Mucosa of stomach (tissue), 1 donor: ENCODE data around the gene PNPLA5.

ENCODE experiments used
- H3K27me3 ChIP-seq: one replicate; pipeline ENCODE4 v1.7.0; 2013; ENCODE audit warnings: mild to moderate bottlenecking, low read length; ENCODE audit not compliant: control insufficient read depth, insufficient read depth
- H3K36me3 ChIP-seq: one replicate; pipeline ENCODE4 v1.7.0; 2013; ENCODE audit warnings: low read length; ENCODE audit not compliant: control insufficient read depth, insufficient read depth
- H3K4me1 ChIP-seq: one replicate; pipeline ENCODE4 v1.7.0; 2013; ENCODE audit warnings: mild to moderate bottlenecking, low read length; ENCODE audit not compliant: control insufficient read depth, insufficient read depth
- H3K4me3 ChIP-seq: one replicate; pipeline ENCODE4 v1.7.0; 2013; ENCODE audit warnings: low read length
- H3K9ac ChIP-seq: one replicate; pipeline ENCODE4 v1.7.0; 2013; ENCODE audit warnings: mild to moderate bottlenecking, low read length, moderate library complexity
- H3K9me3 ChIP-seq: one replicate; pipeline ENCODE4 v1.7.0; 2013; ENCODE audit warnings: mild to moderate bottlenecking, low read length, moderate library complexity; ENCODE audit not compliant: control insufficient read depth
- donor health status: Pancreatic carcinoma.

Gene PNPLA5

DNA sequence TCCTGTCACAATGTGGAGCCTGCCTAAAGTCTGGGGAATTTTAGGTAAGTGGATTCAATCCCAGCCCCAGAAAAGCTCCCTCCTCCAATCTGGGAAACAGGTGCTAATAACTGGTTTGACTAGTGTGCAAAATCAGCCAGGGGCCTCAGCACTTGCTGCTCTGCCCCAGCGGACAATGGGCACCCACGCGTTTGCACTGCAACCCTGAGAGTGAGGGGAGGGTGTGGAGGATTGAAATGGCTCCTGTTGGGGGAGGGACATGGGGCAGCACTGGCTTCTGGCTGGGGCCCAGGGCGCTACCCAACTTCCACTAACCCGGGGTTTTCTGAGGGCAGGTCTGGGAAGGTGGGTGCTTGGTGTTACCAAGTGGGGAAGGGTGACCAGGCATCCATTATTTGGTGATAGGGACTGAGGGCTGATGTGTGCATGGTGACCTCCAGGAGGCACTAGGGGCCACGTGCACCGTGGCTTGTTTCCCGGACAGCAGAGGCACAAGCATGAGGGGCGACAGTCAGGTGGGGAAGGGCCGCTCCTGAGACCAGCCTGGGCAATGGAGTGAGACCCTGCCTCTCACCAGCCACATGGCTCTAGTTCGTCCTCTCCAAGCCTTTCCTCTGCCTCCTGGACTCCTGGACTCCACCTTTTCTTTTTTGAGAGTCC is 4.3 kb upstream of the PNPLA5 start:
- Histone ChIP-seq H3K9ac (no peak overlapping the region), H3K27me3 (peaks cover 14% of the 10 kb centered on the region), H3K4me1 (no peaks in the 10 kb centered on the region), H3K9me3 (no peaks in the 10 kb centered on the region), H3K4me3 (no peak overlapping the region), H3K36me3 (no peaks in the 10 kb centered on the region)

DNA sequence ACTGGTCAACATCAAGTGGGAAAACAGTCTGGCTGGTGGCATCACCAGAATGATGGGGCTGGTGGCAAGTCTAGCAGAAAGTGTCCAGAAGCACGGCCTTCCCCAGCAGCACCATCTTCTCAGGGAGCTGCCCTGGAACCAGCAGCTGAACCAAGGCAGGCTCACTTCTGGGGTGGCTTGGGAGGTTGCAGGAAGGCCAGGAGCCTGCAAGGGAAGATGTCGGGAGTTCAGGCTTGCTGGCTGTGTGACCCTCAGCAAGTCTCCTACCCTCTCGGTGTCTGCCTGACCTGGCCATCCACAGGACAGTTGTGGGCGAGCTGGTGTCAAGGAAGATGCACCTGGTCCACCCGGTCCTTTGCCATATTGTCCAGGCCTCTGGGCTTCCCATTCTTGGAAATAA is 2.3 kb upstream of the PNPLA5 start:
- Histone ChIP-seq H3K36me3 (no peaks in the 10 kb centered on the region), H3K4me3 (no peak overlapping the region), H3K27me3 (peaks cover 29% of the 10 kb centered on the region), H3K9ac (no peak overlapping the region), H3K9me3 (no peaks in the 10 kb centered on the region), H3K4me1 (no peaks in the 10 kb centered on the region)

DNA sequence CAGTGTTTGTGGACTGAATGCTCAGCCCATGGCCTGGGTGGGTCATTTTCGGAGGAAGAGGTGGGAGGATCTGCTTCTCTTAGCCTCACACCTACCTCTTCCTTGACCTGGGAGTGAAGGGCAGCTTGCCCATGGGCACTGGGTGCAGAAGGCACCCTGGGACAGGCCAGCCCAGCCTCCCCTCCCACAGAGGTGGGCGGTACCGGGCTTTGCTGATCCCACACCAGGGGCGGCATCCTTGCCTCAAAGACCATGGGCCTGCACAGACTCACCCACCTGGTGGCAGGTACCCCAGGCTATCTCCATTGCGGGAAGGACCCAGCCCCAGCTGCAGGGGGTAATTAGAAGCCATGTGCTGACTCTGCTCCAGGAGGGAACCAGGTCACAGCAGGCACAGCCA is 1.5 kb upstream of the PNPLA5 start:
- Histone ChIP-seq H3K9ac (no peak overlapping the region), H3K27me3 (peaks cover 34% of the 10 kb centered on the region), H3K4me1 (no peaks in the 10 kb centered on the region), H3K4me3 (no peak overlapping the region), H3K9me3 (no peaks in the 10 kb centered on the region), H3K36me3 (no peaks in the 10 kb centered on the region)

DNA sequence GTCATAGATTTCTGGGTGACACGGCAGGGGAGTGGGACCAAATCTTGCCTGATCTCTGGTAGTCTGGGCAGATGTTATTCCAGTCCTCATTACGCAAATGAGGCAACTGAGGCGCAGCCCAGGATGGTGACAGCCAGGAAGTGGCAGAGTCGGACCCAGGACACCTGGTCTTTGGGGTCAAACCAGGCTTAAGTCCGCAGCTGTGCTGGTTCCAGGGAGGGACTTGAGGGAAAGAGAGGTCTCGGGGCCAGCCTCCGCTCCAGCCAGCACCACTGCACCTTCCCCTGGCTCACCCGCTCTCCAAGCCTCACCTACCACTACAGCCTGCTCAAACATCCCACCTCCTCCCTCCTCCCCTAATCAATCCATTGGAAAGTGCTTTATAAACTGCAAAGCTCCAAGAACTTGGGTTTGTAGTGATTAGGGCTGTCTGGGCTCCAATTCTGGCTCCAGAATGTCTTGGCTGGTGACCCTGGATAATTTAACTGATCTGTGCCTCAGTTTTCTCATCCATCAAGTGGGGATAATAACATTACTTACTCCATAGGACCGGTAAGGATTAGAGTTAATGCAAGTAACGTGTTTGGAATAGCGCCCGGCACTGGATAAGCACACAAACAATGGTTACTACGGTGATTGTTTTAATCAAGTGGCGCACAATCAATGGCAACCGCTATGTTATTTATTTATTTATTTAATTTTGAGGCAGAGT is 526 bp upstream of the PNPLA5 start:
- Histone ChIP-seq H3K9ac (no peak overlapping the region), H3K27me3 (peaks cover 34% of the 10 kb centered on the region), H3K9me3 (no peaks in the 10 kb centered on the region), H3K4me1 (no peaks in the 10 kb centered on the region), H3K4me3 (no peak overlapping the region), H3K36me3 (no peaks in the 10 kb centered on the region)

DNA sequence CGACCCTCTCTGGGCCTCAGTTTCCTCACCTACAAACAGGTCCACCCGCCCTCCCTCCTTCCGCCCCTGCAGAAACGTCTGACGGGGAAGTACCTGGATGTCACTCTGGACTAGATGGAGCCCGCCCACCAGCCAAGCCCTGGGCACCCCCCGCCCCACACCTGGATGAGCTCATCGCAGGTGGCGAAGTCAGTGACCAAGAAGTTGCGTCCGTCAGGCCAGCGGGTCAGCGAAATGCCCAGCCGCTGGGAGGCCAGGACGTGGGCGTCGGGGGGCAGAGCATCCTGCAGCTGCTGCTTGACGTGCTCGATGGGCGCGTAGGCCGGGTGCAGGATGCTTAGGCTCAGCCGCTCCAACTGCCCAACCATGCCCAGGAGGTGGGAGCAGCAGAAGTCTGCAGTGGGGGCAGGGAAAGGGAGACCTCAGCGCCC is 897 bp downstream of the PNPLA5 start:
- Histone ChIP-seq H3K36me3 (no peaks in the 10 kb centered on the region), H3K4me1 (no peaks in the 10 kb centered on the region), H3K9ac (no peak overlapping the region), H3K9me3 (no peaks in the 10 kb centered on the region), H3K4me3 (no peak overlapping the region), H3K27me3 (peaks cover 34% of the 10 kb centered on the region)

DNA sequence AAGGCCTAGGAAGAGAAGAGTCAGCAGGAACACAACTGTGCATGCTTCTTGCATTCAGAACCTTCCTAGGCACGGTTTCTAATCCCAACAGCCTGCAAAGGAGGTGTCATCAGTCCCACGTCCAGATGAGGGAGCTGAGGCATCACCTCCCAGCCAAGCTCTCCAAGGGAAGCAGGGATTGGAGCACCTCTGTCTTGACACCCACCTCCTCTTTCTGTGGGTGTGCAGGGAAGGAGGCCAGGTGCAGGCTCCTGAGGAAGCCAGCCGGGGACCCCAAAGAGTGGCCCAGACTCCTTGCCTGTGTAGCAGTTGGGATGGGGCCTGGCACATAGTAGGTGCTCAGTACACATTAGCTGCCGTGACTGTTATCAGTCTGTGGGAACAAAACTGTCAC is 2.0 kb downstream of the PNPLA5 start:
- Histone ChIP-seq H3K9ac (no peak overlapping the region), H3K27me3 (peaks cover 35% of the 10 kb centered on the region), H3K4me3 (no peak overlapping the region), H3K4me1 (no peaks in the 10 kb centered on the region), H3K9me3 (no peaks in the 10 kb centered on the region), H3K36me3 (no peaks in the 10 kb centered on the region)

DNA sequence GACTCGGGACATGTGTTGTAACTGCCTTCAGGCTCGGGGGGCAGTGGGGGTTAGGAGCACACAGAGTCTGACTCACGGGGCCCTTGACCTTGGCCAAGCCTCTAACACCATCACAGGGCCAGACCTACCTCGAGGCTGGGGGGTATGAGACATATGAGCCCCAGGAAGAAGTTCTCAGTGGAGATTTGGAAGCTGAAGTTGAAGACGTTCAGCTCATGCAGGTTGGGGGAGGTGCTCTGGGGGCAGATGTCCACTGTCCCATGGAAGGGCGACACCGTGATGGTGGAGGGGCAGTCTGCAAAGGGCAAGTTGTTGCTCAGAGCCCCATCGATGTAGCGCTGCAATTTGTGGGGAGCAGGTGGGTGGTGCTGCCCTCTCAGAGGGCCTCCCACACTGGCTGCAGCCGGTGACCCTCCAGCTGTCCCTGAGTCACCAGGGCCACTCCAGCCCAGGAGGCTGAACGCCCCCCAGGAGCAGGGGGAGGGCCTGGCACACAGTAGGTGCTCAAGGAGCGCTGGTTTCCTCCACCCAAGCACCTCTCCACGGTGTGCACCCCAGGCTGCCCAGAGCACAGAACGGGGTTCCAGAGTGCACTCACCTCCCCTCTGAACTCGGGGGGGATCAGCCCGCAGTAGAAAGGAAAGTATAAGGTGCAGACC is 2.5 kb downstream of the PNPLA5 start:
- H3K36me3 ChIP-seq, result no peaks in the 10 kb centered on the region
- H3K4me1 ChIP-seq, result no peaks in the 10 kb centered on the region
- H3K9ac ChIP-seq, result no peak overlapping the region
- H3K4me3 ChIP-seq, result no peak overlapping the region
- no peaks in the 10 kb centered on the region for H3K9me3 ChIP-seq
- H3K27me3 ChIP-seq, result peaks cover 36% of the 10 kb centered on the region

DNA sequence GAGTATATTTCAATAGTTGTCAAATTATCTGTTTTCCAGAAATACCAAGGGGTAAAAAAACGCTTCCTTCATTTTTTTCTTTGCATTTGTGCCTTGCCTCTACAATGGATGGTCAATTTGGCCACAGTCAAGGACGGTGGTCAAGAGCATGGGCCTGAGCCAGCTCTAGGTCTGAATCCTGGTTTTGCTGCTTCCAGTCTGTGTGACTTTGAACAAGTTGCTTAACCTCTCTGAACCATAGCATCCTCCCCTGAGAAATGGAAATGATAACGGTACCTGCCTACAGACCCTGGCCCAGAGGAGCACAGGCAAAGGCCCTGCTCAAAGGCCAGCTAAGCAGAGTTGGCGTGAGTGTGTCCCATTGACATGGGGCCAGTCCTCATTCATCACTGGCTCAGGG is 3.1 kb downstream of the PNPLA5 start:
- peaks cover 36% of the 10 kb centered on the region for H3K27me3 ChIP-seq
- no peak overlapping the region for H3K9ac ChIP-seq
- H3K36me3 ChIP-seq, result no peaks in the 10 kb centered on the region
- H3K9me3 ChIP-seq, result no peaks in the 10 kb centered on the region
- H3K4me3 ChIP-seq, result no peak overlapping the region
- H3K4me1 ChIP-seq, result no peaks in the 10 kb centered on the region

DNA sequence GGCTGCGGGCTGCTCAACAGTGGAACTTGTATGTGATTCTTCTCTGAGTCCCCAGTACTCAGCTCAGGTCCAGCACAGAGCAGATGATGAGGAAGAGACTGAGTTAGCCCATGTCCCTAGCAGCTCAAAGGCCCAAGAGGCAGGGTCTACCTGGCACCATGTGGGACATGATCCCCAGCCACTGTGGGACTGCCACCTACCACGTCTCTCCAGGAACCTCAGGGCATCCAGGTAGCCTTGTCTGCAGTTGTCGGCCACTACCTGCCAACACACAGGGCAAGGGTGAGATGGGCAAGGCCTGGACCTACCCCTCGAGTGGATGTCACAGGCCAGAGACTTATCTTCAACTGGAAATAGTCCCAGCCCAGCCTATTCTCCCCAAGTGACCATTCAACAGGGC is 4.4 kb downstream of the PNPLA5 start:
- Histone ChIP-seq H3K4me1 (no peaks in the 10 kb centered on the region), H3K36me3 (no peaks in the 10 kb centered on the region), H3K4me3 (no peak overlapping the region), H3K9me3 (no peaks in the 10 kb centered on the region), H3K27me3 (peaks cover 35% of the 10 kb centered on the region), H3K9ac (no peak overlapping the region)

DNA sequence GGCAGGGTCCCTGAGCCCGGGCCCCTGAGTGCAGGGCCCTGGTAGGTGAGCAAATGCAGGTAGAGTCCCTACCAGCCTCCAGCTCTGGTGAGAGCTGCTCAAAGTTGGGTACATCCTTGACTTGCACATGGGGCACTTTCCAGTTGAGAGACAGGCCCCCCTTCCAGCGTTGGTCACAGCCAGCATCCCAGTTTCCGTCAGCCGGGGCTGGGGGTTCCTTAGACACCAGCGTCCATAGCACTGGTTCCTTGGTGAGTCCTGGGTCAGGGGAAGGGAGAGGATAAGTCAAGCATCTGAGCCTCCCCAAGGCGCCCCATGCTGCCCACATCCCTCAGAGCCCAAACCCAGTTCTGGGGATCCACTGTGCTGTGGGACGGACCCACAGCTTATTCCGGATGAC is 5.6 kb downstream of the PNPLA5 start:
- Histone ChIP-seq H3K36me3 (no peaks in the 10 kb centered on the region), H3K4me3 (no peak overlapping the region), H3K4me1 (no peaks in the 10 kb centered on the region), H3K9me3 (no peaks in the 10 kb centered on the region), H3K9ac (no peak overlapping the region), H3K27me3 (peaks cover 23% of the 10 kb centered on the region)

DNA sequence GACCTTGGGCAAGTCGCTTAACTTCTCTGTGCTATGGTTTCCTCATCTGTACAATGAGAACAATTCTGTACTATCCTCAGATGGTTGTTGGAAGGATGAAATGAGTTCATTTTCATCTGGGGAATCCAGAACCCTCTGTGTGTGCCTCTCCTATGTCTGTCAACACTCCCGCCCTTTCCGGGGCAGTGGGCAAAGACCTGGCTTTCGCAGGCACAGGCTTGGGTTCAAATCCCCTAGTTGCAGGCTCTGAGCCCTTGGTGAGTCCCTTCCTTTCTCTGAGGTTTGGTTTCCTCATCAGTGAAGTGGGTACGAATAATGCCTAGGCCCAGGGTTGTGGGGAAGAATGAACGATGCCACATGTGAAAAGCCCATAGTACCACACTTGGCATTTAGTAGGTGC is 6.0 kb downstream of the PNPLA5 start:
- no peaks in the 10 kb centered on the region for H3K4me1 ChIP-seq
- H3K4me3 ChIP-seq, result no peak overlapping the region
- no peaks in the 10 kb centered on the region for H3K36me3 ChIP-seq
- H3K27me3 ChIP-seq, result peaks cover 19% of the 10 kb centered on the region
- no peaks in the 10 kb centered on the region for H3K9me3 ChIP-seq
- H3K9ac ChIP-seq, result no peak overlapping the region

DNA sequence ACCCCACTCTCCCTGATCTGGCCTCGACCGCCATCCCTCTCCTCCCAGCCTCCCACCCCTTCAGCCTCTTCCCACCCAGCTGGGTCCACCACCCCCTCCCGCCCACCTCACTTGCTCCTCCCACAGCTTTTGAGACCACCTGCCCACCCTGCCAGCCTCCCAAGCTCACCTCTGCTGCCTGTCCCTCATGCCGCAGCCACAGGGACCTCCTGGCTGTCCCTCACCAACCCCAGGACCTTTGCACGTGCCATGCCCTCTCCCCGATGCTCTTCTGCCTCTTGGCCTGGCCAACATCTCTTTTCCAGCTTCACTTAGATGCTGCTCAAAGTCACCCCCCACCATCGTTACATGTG is 6.5 kb downstream of the PNPLA5 start:
- H3K4me3 ChIP-seq, result no peak overlapping the region
- no peaks in the 10 kb centered on the region for H3K36me3 ChIP-seq
- peaks cover 14% of the 10 kb centered on the region for H3K27me3 ChIP-seq
- H3K9ac ChIP-seq, result no peak overlapping the region
- H3K9me3 ChIP-seq, result no peaks in the 10 kb centered on the region
- no peaks in the 10 kb centered on the region for H3K4me1 ChIP-seq
